Measurements from ENCODE around the gene G2E3.
A peak's percentile ranks its signal among the peaks of the same experiment; 100 is the strongest.
"Not testable (repeated sequence)": the region's sequence is repeated elsewhere in the genome, so short reads cannot be mapped to it uniquely, and the experiment has no call there.

G2E3 gene

GRCh38 chr14:30558675-30559555 lies at the start of gene G2E3:
G2E3 (plus strand) TSS chr14:30559158; CDS start chr14:30581080, 21,922 bp downstream.
- DNase-seq (ENCODE audit: low spot score) = peak; percentile 82

DNA sequence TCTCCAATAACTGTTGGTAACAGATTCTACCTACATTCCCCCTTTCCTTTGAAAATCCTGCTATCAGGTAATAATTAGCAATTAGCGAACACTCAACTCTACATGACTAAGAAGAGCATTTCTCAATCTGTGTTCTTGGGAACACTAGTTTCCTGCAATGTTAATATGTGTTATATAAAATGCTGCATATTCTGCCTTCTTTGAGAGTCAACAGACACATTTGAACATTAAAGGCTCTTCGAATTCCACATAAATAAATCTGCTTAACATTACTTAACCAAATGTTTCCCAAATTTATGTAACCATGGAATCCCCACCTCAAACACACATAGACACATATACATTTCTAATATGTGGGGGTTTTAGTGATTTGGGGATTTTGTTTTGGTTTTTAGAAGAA lies 41.2 kb upstream of the G2E3 start:
- DNase-seq (ENCODE audit: low spot score) = no peak

GRCh38 chr14:30518867-30519560 lies 39.9 kb upstream of the G2E3 start:
- no peak for DNase-seq (ENCODE audit: low spot score)

- no peak for DNase-seq (ENCODE audit: low spot score)
Measured at GRCh38 chr14:30519961-30520360, 39.0 kb upstream of the G2E3 start.

GRCh38 chr14:30520536-30520935 lies 38.4 kb upstream of the G2E3 start:
- DNase-seq (ENCODE audit: low spot score) = no peak

DNA sequence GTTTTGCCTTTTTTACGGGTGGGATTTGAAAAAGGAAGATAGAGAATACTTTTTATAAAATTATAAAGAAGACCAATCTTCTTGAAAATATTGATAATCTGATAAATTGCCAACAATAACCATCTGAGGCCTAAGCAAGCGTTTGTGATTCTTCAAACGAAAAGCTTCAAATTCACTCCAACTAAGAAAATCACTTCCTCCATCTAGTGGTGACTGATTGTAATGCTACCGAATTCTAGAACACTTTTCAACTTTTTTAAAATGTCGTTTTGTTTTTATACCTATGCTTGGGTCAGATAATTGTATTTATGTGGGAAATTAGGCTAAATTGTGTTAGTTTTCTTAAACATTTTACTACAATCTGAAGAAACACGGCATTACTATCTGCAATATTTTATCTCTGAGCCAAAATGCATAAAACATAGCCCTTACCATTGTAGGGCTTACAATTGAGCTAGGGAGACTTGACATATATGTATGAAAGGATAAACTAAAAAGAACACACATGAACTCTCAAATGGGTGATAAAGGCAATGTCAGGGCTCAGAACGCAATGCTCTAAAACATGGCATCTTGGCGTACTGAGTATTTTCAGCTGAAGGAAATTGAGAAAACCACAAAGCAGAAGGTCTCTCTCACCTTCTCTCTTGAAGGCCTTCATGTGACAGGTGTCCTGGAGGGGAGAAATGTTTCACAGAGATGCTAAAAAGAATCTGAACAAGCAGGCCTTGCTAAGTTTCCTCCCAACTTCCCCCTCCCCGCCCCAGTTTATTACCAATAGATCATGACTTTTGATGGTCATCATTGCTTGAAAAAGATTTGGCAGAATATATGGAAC lies 36.8 kb upstream of the G2E3 start:
- peak; percentile 47 for DNase-seq (ENCODE audit: low spot score)

GRCh38 chr14:30525833-30526232 lies 33.1 kb upstream of the G2E3 start:
- DNase-seq (ENCODE audit: low spot score) = no peak

GRCh38 chr14:30527196-30527595 lies 31.8 kb upstream of the G2E3 start:
- no peak for DNase-seq (ENCODE audit: low spot score)

DNA sequence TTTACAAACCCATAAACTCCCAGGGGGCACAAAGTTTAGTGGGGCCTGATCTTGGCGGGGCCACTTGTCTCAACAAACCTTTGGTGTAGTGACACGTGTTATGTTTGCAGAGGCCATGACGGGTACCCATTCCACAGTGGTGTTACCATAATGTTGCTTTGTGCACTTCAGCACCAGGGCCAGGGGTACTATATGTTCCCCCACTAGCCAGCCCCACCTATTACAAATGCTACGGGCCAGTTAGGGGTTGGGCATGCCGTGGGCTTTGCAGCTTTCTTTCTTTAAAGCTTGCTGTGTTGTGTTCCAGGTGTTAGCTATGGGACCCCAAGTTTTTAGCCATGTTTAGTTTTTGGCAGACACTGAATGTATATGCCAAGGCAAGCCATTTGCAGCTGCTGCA lies 30.8 kb upstream of the G2E3 start:
- DNase-seq (ENCODE audit: low spot score) = no peak

DNA sequence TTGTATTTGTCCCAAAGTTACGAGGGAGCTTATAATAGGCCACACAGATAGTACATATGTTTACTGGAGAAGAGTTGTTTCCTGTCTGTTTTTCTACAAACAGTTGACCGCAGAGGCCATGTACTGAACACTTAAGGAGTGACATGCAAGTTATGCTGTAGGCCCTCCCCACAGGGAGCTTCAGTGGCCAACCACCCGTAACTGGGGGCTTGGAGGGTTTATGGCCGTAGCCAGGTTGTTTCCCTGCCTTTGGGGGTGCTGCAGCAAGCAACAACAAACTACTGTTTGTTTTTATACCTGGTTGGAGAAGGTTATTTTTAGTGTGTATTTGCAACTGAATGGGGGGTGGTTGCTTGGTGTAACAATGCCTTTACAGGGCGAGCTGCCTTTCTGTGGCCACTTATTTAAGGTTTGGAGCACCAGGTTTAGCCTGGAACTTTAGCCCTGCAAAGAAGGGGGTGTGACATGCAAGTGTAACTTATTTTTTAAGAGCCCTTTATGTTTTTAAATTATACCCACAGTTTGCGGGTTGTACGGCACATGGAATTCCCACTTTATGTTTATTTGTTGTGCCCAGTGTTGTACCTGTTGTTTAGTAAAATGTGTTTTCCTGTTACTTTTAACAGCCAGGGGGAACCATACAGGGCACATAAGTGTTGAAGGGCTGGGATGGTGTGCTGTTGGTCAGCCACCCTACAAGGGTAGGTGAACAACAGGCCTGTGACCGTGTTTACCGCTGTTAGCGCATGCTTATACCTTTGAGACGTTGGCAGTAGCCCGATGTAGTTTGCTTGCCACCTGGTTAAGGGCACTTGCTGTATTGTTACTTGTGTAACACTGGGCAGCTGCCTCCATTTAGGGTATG lies 29.9 kb upstream of the G2E3 start:
- no peak for DNase-seq (ENCODE audit: low spot score)

GRCh38 chr14:30532264-30532663 lies 26.7 kb upstream of the G2E3 start:
- no peak for DNase-seq (ENCODE audit: low spot score)

GRCh38 chr14:30533126-30533525 lies 25.8 kb upstream of the G2E3 start:
- DNase-seq (ENCODE audit: low spot score) = no peak

DNA sequence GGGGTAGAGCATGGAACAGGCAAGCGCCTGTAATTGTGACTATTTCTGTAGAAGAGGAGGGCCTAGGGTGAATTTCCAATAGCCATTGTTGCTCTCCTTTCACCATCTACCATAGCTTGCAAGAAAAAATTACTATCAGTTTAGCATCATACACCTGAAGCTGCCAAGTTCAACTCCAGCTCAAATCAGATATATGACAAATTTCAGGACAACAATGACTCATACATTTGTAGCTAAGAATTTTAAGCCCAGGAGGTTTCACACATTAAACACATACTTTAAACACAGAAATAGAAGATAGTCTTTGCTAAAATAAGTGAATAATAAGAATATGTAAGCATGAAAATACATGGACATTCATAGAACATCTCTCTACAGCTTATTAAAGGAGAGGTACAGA lies 17.6 kb upstream of the G2E3 start:
- DNase-seq (ENCODE audit: low spot score) = no peak

GRCh38 chr14:30546735-30547134 lies 12.2 kb upstream of the G2E3 start:
- not testable (repeated sequence) for DNase-seq (ENCODE audit: low spot score)

- DNase-seq (ENCODE audit: low spot score) = no peak
Measured at GRCh38 chr14:30547388-30548048, 11.4 kb upstream of the G2E3 start.

DNA sequence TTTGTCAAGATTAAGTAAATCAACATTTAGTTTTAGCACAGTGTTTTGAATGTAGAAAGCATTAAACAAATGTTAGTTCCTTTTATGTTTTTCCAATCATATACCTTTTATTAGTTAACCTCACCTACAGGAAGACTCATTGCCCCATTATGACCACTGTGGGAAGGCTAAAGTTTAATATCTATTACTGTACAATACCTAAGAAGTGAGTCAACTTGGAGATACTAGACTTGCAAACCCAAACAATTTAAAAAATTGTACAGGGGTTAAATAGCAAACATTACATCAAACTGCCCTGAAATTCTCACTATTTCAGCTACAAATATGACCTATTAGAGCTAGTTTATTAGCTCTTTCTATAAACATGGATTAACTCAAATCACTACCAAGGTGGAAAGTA lies 8.6 kb upstream of the G2E3 start:
- DNase-seq (ENCODE audit: low spot score) = no peak

DNA sequence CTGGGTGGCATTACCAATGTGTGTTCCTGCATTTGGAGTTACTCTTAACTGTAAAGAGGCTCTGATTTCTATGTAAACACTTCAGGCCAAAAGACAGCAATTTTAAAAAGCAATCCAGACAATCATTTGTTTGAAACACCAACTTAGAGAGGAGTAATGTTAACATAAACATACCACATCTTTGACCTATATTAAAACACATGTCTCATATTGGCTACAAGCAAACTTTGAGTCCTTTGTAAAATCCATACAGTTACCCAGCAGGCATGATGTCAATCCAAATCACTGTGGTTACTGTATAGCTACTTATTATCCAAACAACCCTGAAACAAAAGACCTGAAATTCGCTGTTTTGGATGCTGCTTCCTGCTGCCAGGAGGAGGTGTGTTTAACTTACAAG lies 7.5 kb upstream of the G2E3 start:
- DNase-seq (ENCODE audit: low spot score) = no peak

DNA sequence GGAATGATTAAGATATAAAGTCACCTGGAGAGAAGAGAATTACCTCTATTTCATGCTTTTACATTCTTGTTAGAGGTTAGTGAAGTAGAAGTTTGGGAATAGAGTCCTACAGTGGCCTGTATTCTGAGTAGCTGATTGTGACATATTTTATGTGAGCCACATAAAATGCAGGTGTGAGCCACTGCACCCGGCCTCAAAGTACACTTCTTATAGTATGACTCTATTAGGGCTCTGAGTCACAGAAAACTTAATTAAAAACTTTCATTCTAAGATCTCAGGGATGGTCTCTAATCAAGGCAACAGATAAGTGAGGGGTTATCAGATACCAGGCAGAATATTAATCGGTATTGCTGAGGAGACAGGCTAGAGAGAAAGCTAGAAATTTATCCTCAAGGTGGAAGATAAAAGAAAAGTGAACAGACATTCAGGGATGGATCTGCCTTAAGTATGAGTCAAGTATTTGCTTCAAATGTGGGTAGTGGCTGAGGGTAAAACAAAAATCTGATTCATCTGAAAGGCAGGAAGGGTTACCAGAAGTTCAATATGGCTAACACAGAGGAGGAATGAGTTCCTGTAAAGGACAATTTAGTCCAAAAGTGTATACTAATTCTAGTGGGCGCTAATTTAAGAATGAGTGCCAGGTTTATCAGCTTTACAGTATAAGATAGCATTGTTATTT lies 5.5 kb upstream of the G2E3 start:
- no peak for DNase-seq (ENCODE audit: low spot score)

DNA sequence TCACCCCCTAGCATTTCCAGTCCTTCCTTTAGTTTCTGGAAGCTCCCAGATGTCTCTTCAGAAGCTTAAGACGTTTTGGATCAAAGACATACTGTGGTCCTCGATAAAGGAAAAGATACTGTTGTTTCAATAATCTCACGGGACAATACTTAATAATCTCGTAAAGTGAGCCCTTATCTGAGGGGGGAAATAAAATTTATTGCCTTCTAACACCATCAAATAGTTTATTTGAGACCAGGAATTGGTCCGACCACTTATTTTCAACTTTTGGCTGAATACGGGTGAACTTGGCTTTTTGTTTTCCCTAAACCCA lies 640 bp upstream of the G2E3 start:
- DNase-seq (ENCODE audit: low spot score) = no peak

GRCh38 chr14:30559638-30560091 lies 707 bp downstream of the G2E3 start:
- DNase-seq (ENCODE audit: low spot score) = no peak
